ENCODE data around the gene UBE4B.

The UBE4B gene

GRCh38 chr1:10143961-10144485 lies 111.3 kb downstream of the UBE4B start:
- no peak for TF ChIP-seq CTCF (IDR thresholded peaks at IDR 0.05)

GRCh38 chr1:10146391-10146790 lies 113.6 kb downstream of the UBE4B start:
- TF ChIP-seq CTCF (IDR thresholded peaks at IDR 0.05) = no peak

- TF ChIP-seq CTCF (IDR thresholded peaks at IDR 0.05) = no peak
Measured at GRCh38 chr1:10149231-10149630, 116.5 kb downstream of the UBE4B start.

GRCh38 chr1:10152709-10153284 lies 120.0 kb downstream of the UBE4B start:
- peak; percentile 76 for TF ChIP-seq CTCF (IDR thresholded peaks at IDR 0.05)

- TF ChIP-seq CTCF (IDR thresholded peaks at IDR 0.05) = no peak
Measured at GRCh38 chr1:10155087-10155712, 122.4 kb downstream of the UBE4B start.

GRCh38 chr1:10160173-10160572 lies 127.4 kb downstream of the UBE4B start:
- no peak for TF ChIP-seq CTCF (IDR thresholded peaks at IDR 0.05)

- TF ChIP-seq CTCF (IDR thresholded peaks at IDR 0.05) = no peak
Measured at GRCh38 chr1:10160907-10161490, 128.2 kb downstream of the UBE4B start.
